WTC11 (cell line): ENCODE data around the gene SMTN.

Experiments used
- CREB1 ChIP-seq: sonication (generic); formaldehyde crosslinking; IDR thresholded peaks from 2 replicates; pipeline ENCODE4 v1.8.0; 2023; ENCODE audit warnings: mild to moderate bottlenecking, missing genetic modification reagents
- CTCF ChIP-seq: fragments of 200-600 bp; IDR thresholded peaks from 2 replicates; pipeline ENCODE4 v1.8.0; 2022; ENCODE audit warnings: antibody characterized with exemption
- GRHL2 ChIP-seq: fragments of 250-450 bp; sonication (Bioruptor Pico); IDR thresholded peaks from 2 replicates; pipeline ENCODE4 v1.8.0; 2022; ENCODE audit warnings: mild to moderate bottlenecking, moderate library complexity; ENCODE audit not compliant: insufficient replicate concordance, severe bottlenecking
- IRF1 ChIP-seq: sonication (generic); formaldehyde crosslinking; IDR thresholded peaks from 2 replicates; pipeline ENCODE4 v1.8.0; 2023; ENCODE audit warnings: missing genetic modification reagents
- KAT7 ChIP-seq: sonication (generic); formaldehyde crosslinking; IDR thresholded peaks from 2 replicates; pipeline ENCODE4 v1.8.1; 2023; ENCODE audit warnings: missing genetic modification reagents, mild to moderate bottlenecking, borderline replicate concordance
- USF1 ChIP-seq: sonication (generic); formaldehyde crosslinking; IDR thresholded peaks from 2 replicates; pipeline ENCODE4 v1.8.0; 2022; ENCODE audit warnings: mild to moderate bottlenecking, missing genetic modification reagents
- ZMAT4 ChIP-seq: fragments of 250-450 bp; sonication (Bioruptor Pico); IDR thresholded peaks from 2 replicates; pipeline ENCODE4 v1.9.0; 2021; ENCODE audit warnings: mild to moderate bottlenecking
- ZNF281 ChIP-seq: sonication (generic); formaldehyde crosslinking; IDR thresholded peaks from 2 replicates; pipeline ENCODE4 v1.8.0; 2023; ENCODE audit warnings: mild to moderate bottlenecking, missing genetic modification reagents

- no peak for TF ChIP-seq CREB1
- no peak for TF ChIP-seq ZNF281
- no peak for TF ChIP-seq CTCF
- TF ChIP-seq GRHL2 (CRISPR knock-in tag) = no peak
- no peak for TF ChIP-seq ZMAT4
- no peak for TF ChIP-seq IRF1 (CRISPR knock-in tag)
- no peak for TF ChIP-seq USF1 (CRISPR knock-in tag)
- TF ChIP-seq KAT7 (CRISPR knock-in tag) = no peak
Observed at GRCh38 chr22:31118046-31118820, 37.1 kb downstream of the SMTN start.
